K562 (cell line): Measurements from ENCODE around the gene PNPLA7. TPM values are rescaled to one million over a fixed set of nuclear protein-coding genes. Genes with fewer than 3 reads are reported as not detected.

Experiments
- GABPB1 ChIP-seq: sonication (generic); formaldehyde crosslinking; IDR thresholded peaks from 2 replicates; pipeline ENCODE4 v1.8.0; 2022; ENCODE audit warnings: mild to moderate bottlenecking, missing genetic modification reagents
- HBP1 ChIP-seq: fragments of 450-650 bp; formaldehyde crosslinking; IDR thresholded peaks from 2 replicates; pipeline ENCODE4 v1.4.0; 2022; ENCODE audit warnings: missing genetic modification characterization
- HCFC1 ChIP-seq: IDR thresholded peaks from 2 replicates; pipeline ENCODE4 v1.6.1; 2012; ENCODE audit warnings: low read depth, low read length, improper control_type of control experiment
- MTF1 ChIP-seq: fragments of 250-450 bp; sonication (Bioruptor Pico); IDR thresholded peaks from 2 replicates; pipeline ENCODE4 v1.9.0; 2021; ENCODE audit warnings: moderate library complexity, mild to moderate bottlenecking, inconsistent platforms, borderline replicate concordance
- NKRF ChIP-seq: fragments of 450-650 bp; IDR thresholded peaks from 2 replicates; pipeline ENCODE4 v1.6.1; 2016; ENCODE audit warnings: borderline replicate concordance
- POU5F1 ChIP-seq: fragments of 150-350 bp; IDR thresholded peaks from 2 replicates; pipeline ENCODE4 v1.6.1; 2014; ENCODE audit warnings: borderline replicate concordance, low read length, low read depth, mild to moderate bottlenecking; ENCODE audit not compliant: partially characterized antibody
- PTTG1 ChIP-seq: fragments of 450-650 bp; IDR thresholded peaks from 2 replicates; pipeline ENCODE4 v1.6.1; 2016; ENCODE audit warnings: low read depth, mild to moderate bottlenecking, missing genetic modification characterization, missing compliant biosample characterization
- ZFPM2 ChIP-seq: fragments of 250-450 bp; sonication (Bioruptor Pico); IDR thresholded peaks from 2 replicates; pipeline ENCODE4 v1.5.1; 2022; ENCODE audit warnings: mild to moderate bottlenecking
- ZZZ3 ChIP-seq: fragments of 450-650 bp; IDR thresholded peaks from 2 replicates; pipeline ENCODE4 v1.6.1; 2016; ENCODE audit warnings: antibody characterized with exemption, mild to moderate bottlenecking, moderate library complexity
- polyA plus RNA-seq, 8 experiments: library from polyadenylated mRNA; depleted of rRNA in 4 of 8; stranded (reverse) in 5 of 8; unstranded in 3 of 8; fragments of >200 nt; fragmentation: Nextera tagmentation in 2 of 8; fragmentation: Illumina TruSeq in 1 of 8; extraction: Ambion mirVana in 2 of 8; extraction: Trizol in 1 of 8; gene quantifications; 2 replicates each; pipeline versions ENCODE4 v1.2.1 to v1.2.3, GENCODE V29; 2011 to 2014; ENCODE audit warnings: inconsistent platforms in 1 of 8, missing spikeins in 1 of 8
- total RNA-seq, 7 experiments: library from RNA; depleted of rRNA in 6 of 7; stranded (reverse); fragments of >200 nt in 6 of 7; fragmentation: Illumina TruSeq in 2 of 7; extraction: Trizol in 2 of 7; gene quantifications; 2 replicates each; pipeline versions ENCODE4 v1.2.1 to v1.2.3, GENCODE V29; 2011 to 2021; ENCODE audit warnings: low replicate concordance in 1 of 7
- TF ChIP-seq, protein P1 (sequence below): fragments of 250-450 bp; sonication (Bioruptor Pico); IDR thresholded peaks from 2 replicates; pipeline ENCODE4 v1.8.0; 2022; ENCODE audit warnings: inconsistent platforms
- TF ChIP-seq, protein P2 (sequence below): fragments of 450-650 bp; formaldehyde crosslinking; IDR thresholded peaks from 2 replicates; pipeline ENCODE4 v1.4.0; 2020; ENCODE audit warnings: mild to moderate bottlenecking, moderate library complexity

PNPLA7 gene
- total and polyA plus RNA-seq, 9 of the 15 experiments (the other 6 are each of a cell fraction or from before 2014, with no cell fraction given): 0.01 to 0.85 (median 0.19) TPM; not detected in 1

- TF ChIP-seq POU5F1 (no peak), PTTG1 (no peak), GABPB1 (CRISPR knock-in tag) (0 out of 2 replicates have a peak, but pooled peaks have one; percentile 37), ZFPM2 (no peak), HCFC1 (no peak), HBP1 (CRISPR knock-in tag) (no peak), ZZZ3 (no peak), MTF1 (CRISPR knock-in tag) (no peak), NKRF (peak; percentile 73; the same call in 1 of the 2 replicates)
- TF ChIP-seq, protein P1, sequence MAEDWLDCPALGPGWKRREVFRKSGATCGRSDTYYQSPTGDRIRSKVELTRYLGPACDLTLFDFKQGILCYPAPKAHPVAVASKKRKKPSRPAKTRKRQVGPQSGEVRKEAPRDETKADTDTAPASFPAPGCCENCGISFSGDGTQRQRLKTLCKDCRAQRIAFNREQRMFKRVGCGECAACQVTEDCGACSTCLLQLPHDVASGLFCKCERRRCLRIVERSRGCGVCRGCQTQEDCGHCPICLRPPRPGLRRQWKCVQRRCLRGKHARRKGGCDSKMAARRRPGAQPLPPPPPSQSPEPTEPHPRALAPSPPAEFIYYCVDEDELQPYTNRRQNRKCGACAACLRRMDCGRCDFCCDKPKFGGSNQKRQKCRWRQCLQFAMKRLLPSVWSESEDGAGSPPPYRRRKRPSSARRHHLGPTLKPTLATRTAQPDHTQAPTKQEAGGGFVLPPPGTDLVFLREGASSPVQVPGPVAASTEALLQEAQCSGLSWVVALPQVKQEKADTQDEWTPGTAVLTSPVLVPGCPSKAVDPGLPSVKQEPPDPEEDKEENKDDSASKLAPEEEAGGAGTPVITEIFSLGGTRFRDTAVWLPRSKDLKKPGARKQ (CRISPR knock-in tag): no peak
- TF ChIP-seq, protein P2, sequence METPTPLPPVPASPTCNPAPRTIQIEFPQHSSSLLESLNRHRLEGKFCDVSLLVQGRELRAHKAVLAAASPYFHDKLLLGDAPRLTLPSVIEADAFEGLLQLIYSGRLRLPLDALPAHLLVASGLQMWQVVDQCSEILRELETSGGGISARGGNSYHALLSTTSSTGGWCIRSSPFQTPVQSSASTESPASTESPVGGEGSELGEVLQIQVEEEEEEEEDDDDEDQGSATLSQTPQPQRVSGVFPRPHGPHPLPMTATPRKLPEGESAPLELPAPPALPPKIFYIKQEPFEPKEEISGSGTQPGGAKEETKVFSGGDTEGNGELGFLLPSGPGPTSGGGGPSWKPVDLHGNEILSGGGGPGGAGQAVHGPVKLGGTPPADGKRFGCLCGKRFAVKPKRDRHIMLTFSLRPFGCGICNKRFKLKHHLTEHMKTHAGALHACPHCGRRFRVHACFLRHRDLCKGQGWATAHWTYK (CRISPR knock-in tag): no peak
Observed at GRCh38 chr9:137590469-137591383, 40.5 kb upstream of the PNPLA7 start, which contains the start of gene ZMYND19 (continued).
